CD4-positive, alpha-beta T cell treated with Interleukin-4 for 4 hours (primary cell): Measurements from ENCODE around the gene SHANK2.

Experiments used
- DNase-seq: peaks from one replicate; pipeline ENCODE4 v3.0.0-alpha.2; 2020

SHANK2 gene

DNA sequence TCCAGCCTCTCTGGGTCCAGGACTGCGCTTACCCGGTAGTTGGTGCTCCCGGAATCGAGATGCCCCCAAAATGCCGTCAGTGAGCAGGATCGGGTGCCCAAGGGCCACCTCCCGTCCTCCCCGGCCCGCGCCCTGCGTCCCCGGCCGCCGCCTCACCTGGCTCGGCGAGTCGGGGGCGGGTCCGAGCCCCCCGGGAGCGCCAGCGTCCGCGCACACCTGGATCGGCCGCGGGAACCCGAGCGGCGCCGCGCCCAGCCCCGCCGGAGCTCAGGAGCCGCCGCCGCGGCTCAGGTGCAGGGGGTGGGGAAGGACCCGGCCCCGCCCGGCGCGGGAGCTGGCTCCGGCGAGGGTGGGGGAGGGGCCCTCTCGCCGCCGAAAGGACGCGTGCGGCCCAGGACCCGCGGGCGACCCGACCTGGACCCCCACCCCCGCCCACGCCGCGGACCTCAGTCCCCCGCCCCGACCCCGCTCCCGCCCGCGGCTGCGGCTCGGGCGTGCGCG is at the start of gene SHANK2:
Gene SHANK2, minus strand, starts transcription at position 309 of the 501 bp plus-strand sequence. CDS start 105,251 bp downstream, outside the sequence.
- DNase-seq = no peak

GRCh38 chr11:71301858-71302533 is 49.6 kb upstream of the SHANK2 start:
- DNase-seq = no peak

DNA sequence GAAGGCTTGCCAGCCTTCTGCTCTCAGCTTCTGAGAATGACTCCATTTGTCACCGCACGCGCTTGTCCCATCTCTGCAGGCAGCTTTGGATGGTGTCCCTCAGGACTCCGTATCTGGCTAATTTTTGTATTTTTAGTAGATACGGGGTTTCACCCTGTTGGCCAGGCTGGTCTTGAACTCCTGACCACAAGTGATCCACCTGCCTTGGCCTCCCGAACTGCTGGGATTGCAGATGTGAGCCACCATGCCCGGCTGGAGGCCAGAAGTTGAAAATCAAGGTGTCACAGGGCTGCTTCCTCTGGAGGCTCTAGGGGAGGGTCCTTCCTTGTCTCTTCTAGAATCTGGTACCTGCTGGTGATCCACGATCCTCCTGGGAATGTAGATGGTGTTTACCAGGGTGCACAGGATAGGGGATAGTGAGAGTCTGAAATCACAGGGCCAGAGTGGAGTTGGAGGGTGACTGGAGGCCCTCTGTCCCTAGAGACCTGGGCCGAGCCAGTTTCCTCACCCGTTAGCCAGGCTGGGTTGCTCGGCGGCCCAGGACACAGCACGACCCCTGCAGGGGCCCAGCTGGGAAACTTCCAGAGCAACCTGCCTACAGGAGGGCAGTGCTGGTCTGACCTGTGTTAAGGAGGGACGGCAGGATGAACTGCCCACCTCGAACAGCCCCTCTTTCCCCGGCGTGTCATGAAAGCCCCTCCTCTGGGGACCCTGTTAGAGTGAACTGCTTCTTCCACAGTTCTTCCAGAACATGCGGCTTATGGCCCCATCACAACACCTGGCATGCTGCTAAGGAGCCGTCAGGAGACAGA is 48.9 kb upstream of the SHANK2 start:
- DNase-seq = no peak

GRCh38 chr11:71300187-71300586 is 47.8 kb upstream of the SHANK2 start:
- DNase-seq = no peak

DNA sequence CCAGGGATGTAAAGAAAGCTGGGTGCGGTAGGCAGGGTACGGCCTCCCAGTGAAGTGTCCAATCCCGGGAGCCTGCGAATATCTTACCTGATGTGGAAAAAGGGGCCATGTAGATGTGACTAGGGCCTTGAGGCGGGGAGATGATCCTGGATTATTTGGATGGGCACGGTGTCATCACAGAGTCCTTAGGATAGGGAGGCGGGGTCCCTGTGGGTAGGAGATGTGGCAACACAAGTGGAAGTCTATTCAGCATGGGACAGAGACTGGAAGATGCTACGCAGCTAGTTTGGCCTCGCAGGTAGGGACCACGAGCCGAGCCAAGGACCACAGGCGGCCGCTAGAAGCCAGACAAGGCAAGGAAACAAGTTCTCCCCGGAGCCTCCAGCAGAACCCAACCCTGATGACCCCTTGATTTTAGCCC is 46.4 kb upstream of the SHANK2 start:
- no peak for DNase-seq

- no peak for DNase-seq
Measured at GRCh38 chr11:71298016-71298550, 45.7 kb upstream of the SHANK2 start.

- DNase-seq = no peak
Measured at GRCh38 chr11:71294846-71295600, 42.6 kb upstream of the SHANK2 start.

- no peak for DNase-seq
Measured at GRCh38 chr11:71293961-71294782, 41.8 kb upstream of the SHANK2 start.

- DNase-seq = no peak
Measured at GRCh38 chr11:71286701-71287643, 34.6 kb upstream of the SHANK2 start.

GRCh38 chr11:71285111-71285510 is 32.7 kb upstream of the SHANK2 start:
- no peak for DNase-seq

DNA sequence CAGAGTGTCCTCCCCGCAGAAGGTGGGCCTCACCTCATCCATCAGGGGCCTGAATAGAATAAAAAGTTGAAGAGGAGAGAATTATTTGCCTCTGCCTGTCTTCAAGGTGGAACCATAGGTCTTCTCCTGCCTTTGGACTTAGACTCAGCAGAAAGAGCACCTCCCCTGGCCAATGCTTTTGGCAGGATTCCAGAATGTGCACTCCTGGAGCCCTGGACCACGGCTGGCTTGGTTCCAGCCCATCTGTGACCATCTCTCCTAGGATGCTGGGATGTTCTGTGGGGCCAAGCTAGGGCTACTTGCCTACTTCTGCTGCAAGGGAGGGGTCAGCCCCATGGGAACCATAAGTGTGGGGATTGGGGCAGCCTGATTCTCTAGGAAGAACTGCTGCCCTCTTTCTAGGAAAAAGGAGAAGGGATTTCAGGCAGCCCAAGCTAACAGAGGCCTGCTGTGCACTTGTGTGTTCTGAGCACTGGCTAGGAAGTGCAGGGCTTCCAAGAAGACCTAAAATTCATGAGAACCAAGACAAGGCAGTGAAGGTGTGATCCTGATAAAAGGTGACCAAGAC is 32.2 kb upstream of the SHANK2 start:
- no peak for DNase-seq

DNA sequence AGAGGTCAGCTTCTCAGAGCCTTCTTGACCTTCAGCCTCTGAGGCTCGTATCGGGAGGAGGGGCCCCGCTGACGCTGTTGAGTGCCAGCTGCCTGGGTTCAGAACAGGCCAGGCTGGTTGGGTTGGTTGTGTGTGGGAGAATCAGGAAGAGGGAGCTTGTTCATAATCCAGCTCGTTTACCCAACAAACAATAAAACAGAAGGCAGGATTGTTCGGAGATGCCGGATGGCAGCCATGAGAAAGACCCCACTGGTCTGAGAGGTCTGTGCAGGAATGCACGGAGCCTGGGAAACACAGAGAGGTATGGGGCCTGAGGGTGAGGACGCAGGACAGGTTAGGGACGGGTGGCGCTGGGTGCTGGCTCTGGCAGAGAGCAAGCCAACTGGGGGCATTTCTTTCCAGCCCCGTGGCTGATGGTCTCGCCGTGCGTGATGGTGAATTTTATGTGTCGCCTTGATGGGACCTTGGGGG is 31.6 kb upstream of the SHANK2 start:
- no peak for DNase-seq

DNA sequence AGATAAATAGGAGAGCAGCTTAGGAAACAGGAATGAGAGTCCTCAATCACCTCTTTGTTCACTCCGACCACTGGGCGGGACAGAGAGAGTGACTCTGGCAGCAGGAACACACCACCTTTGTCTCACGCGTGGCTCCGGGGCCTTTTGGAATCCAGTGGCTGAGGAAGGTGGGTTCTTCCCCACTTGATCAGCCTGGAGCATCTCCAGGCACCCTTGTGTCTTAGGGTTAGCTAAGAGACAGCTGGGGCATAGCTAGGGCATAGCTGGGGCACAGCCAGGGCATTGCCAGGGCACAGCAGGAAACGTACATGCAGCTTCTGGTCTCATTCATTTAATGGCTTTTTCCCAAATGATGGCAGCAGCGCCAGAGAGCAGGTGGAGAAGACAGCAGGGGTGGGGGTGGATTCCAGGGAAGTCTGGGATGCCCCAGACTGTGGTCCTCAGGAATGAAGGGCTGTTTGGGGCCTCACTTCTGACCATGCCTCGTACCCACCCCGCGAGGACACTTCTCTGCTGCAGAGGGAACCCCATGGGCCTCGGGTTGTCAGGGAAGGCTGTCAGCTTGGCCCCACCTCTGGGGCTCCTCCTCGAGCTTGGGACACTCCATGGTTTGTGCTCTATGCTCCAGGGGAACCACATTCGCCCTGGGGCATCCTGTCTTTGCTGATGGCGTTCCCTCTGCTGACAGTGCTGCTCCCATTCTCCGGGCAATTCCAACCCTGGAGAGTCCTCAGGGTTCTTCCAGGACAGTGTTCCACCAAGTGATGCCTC is 30.4 kb upstream of the SHANK2 start:
- DNase-seq = no peak

DNA sequence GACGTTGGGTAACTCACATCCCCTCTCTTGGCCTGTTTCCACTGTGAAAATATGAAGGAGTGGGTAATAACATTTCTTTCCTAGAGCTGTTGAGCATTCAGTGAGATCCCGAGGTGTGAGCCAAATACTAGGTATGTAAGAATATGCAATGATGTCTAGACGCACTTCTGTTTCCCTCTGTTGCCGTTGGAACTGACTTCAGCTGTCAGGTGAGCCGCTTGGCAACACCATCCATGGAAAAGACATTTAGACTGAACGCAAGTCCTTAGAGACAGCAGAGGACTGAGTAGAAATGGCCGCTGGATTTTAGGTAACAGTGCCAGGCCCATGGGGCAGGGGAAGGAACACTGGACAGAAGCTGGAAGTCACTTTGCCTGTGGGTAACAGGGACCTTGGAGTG is 29.5 kb upstream of the SHANK2 start:
- DNase-seq = no peak

DNA sequence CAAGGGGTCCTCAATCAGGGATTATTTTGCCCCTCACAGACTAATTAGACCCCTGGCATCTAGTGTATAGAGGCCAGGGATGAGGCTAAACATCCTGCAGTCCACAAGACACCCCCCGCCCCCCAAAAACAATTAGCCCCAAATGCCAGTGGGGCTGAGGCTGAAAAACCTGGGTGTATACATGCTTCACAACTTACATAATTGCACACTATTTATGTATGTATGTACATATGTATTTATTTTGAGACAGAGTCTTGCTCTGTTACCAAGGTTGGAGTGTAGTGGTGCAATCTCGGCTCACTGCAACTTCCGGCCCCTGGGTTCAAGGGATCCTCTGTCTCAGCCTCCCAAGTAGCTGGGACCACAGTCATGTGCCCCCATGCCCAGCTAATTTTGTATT is 28.8 kb upstream of the SHANK2 start:
- DNase-seq = no peak

GRCh38 chr11:71279916-71280645 is 27.7 kb upstream of the SHANK2 start:
- DNase-seq = no peak

DNA sequence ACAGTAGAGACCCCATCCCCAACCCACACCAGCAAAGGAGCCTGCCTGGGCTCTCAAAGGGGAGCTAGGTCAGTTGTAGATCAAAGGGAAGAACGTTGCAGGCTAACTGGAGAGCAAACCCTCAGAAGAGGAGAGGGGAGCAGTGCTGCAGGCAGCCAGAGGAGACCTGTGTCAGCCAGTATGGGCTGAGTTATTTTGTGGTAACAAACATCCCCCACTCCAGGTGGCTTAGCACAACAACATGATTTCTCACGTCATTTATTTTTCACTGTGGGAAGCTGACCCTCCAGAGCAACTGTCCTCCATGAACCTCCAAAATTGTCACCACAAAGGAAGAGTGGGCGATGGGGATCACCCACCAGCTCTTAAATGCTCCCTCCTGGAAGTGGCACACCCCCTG is 19.8 kb upstream of the SHANK2 start:
- DNase-seq = no peak

DNA sequence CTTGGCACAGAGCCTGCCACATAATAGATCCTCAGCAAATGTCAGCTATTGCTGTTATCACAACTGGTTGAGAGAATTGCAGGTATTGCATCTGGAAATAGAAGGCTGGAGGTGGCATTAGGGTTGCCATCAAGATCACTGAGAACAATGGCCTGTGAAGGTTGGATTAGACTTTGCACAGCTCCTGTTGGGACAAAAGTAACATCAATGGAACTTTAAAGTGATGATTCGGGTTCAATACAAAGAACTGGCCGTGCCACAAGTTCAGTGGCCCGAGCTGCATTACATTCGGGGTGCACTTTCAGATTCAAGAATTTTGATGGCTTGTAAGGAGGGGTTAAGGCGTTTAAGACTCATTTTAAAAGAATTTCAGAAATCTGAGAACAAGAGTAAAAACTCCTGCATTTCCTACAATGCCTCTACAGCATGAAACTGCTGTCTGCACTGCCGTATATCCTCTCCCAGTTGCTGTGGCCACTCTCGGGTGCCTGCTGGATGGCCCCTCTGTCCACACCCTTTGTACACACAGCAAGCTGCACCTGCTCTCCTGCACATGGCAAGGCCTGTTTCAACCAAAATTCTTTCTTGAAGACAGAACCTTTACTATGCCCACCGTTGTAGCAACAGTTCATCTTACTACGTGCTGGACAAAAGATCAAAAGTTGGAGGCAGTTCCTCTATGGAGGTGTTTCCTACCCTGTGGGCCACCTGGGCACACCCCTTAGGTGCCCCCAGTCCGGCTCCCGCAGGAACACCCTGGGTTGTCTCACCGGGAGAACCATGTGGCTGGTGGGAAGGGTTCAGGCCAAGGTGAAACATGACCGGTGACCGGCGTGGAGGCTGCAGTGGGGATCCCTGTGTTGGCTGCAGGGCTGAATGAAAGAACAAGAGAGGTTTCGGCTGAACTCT is 17.5 kb upstream of the SHANK2 start:
- no peak for DNase-seq
